Measurements from ENCODE around the gene RHO. TPM values are rescaled to one million over a fixed set of nuclear protein-coding genes. Genes with fewer than 3 reads are reported as not detected.

The RHO gene
- total and polyA plus RNA-seq, 10 of the 15 experiments (the other 5 are each of a cell fraction or from before 2014, with no cell fraction given): not detected

DNA sequence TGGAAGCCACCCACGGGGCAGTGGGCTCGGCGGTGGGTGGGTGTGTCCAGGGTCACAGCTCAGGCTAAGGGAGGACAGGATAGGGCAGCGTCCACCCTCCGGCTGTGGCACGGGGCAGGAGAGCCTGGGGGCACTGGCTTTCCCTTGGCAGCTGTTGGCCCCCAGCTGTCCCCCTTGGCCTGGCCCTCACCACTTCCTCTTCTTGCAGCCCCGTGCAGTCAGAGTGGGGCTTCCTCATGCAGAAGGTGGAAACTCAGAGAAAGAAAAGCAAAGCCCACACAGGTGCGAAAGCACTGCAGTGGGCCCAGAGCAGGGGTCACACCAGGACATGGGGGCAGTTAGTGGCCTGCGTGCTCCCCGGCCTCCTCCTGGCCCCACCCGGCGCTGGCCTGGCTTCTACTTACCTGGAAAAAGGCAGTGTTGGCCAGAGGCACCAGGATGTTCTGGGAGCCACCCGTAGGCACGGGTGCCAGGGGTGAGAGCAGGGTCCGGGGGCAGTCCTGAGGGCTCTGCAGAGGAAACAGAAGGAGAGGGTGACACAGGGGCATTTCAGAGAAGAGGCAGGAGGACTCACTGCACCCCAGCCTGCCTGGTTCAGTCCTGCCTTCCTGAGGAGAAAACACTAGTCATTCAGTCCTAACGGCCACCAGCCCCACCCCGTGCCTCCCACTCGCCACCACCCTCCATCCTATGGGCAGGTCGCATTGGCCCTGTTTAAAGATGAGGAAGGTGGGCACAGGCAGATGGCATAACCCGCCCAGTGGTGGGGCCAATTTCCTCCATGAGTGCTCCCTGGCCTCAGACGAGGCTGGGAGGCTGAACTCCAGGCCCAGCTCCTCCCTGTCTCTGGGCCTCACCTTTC is 49.7 kb downstream of the RHO start (continued):
- TF ChIP-seq NR2F1 (conservative IDR thresholded peaks at IDR 0.05): peak; percentile 83
- peak; percentile 42; the same call in 1 of the 2 replicates for TF ChIP-seq BCL11A (IDR thresholded peaks at IDR 0.05; ENCODE audit: low read depth, low read length)
- peak; percentile 62; the same call in 1 of the 2 replicates for TF ChIP-seq PAX5 (IDR thresholded peaks at IDR 0.05; ENCODE audit: borderline replicate concordance, low read depth, low read length)
- TF ChIP-seq, protein P1, sequence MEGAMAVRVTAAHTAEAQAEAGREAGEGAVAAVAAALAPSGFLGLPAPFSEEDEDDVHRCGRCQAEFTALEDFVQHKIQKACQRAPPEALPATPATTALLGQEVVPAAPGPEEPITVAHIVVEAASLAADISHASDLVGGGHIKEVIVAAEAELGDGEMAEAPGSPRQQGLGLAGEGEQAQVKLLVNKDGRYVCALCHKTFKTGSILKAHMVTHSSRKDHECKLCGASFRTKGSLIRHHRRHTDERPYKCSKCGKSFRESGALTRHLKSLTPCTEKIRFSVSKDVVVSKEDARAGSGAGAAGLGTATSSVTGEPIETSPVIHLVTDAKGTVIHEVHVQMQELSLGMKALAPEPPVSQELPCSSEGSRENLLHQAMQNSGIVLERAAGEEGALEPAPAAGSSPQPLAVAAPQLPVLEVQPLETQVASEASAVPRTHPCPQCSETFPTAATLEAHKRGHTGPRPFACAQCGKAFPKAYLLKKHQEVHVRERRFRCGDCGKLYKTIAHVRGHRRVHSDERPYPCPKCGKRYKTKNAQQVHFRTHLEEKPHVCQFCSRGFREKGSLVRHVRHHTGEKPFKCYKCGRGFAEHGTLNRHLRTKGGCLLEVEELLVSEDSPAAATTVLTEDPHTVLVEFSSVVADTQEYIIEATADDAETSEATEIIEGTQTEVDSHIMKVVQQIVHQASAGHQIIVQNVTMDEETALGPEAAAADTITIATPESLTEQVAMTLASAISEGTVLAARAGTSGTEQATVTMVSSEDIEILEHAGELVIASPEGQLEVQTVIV (IDR thresholded peaks at IDR 0.05; ENCODE audit: borderline replicate concordance, partially characterized antibody): no peak
- TF ChIP-seq KDM1A (IDR thresholded peaks at IDR 0.05; ENCODE audit: borderline replicate concordance): no peak
- TF ChIP-seq IKZF2 (IDR thresholded peaks at IDR 0.05): peak; percentile 65 to 68; a peak in 3 of 4 replicates
- peak; percentile 55; the same call in 1 of the 2 replicates for TF ChIP-seq MTA2 (IDR thresholded peaks at IDR 0.05; ENCODE audit: low read depth)

DNA sequence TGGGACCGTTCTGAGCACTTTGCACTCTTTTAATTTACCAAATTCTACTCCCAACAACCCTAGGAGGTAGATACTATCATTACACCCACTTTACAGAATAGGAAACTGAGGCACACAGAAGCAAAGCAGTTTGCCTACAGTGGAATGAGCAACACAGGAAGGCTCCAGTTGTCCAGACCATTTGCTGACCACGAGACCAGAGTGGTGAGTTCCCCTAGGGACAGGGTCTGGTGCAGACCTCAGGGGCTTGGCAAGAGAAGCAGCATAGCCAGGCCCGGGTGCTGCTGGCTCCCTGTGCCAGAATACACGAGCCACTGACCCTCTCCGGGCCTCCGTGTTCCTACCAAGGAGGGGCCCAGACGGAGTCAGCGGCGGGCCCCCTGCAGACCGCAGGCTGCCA is 51.6 kb downstream of the RHO start:
- CTCF ChIA-PET: no interaction called here
- in situ Hi-C loops (cut with MboI): no loop called here
- peaks cover 22% of the 10 kb centered on the region for H3K4me1 ChIP-seq (ENCODE audit: control insufficient read depth, insufficient read depth, low read length)

More for the DNA sequence above, 51.6 kb downstream of the RHO start:
- RAD21 ChIA-PET (ENCODE audit: unreplicated experiment): no interaction called here
- SMC1A ChIA-PET (ENCODE audit: uncharacterized antibody, unreplicated experiment): no interaction called here
- Histone ChIP-seq H2AFZ (ENCODE audit: control insufficient read depth, low read depth, low read length) (no peak overlapping the region), H3K27me3 (replicated peaks in 1 of 2; ENCODE audit: control insufficient read depth in 2 of 2, insufficient read depth in 2 of 2, low read length in 1 of 2) (no peaks in the 10 kb centered on the region), H3K4me3 (no peak overlapping the region), H3K9me3 (replicated peaks; ENCODE audit: control insufficient read depth, insufficient read depth, low read length) (no peaks in the 10 kb centered on the region), H3K4me2 (ENCODE audit: control insufficient read depth, insufficient read depth) (no peak overlapping the region), H4K20me1 (ENCODE audit: control insufficient read depth, insufficient read depth) (no peaks in the 10 kb centered on the region), H3K36me3 (ENCODE audit: control insufficient read depth in 2 of 2, insufficient read depth in 2 of 2, low read length in 1 of 2) (no peaks in the 10 kb centered on the region), H3K9ac (ENCODE audit: control insufficient read depth, insufficient read depth, low read length) (no peak overlapping the region), H3K79me2 (ENCODE audit: control insufficient read depth, insufficient read depth, low read length) (no peaks in the 10 kb centered on the region), H3K27ac (ENCODE audit: control insufficient read depth, insufficient read depth) (no peak overlapping the region)
- intact Hi-C loops (cut with micrococcal nuclease; ENCODE audit: unreplicated experiment): no loop called here
- POLR2A ChIA-PET: no interaction called here
- 58% methylated on average over 10 of the region's 10 CpGs for WGBS (ENCODE audit: insufficient coverage, insufficient replicate concordance, low lambda C conversion rate, missing lambda C conversion rate)
- no peak for DNase-seq (ENCODE audit: low read depth, low spot score)
- FAIRE-seq: no peak
- no peak for TF ChIP-seq RBBP5 (conservative IDR thresholded peaks at IDR 0.05)
- TF ChIP-seq, protein P2, sequence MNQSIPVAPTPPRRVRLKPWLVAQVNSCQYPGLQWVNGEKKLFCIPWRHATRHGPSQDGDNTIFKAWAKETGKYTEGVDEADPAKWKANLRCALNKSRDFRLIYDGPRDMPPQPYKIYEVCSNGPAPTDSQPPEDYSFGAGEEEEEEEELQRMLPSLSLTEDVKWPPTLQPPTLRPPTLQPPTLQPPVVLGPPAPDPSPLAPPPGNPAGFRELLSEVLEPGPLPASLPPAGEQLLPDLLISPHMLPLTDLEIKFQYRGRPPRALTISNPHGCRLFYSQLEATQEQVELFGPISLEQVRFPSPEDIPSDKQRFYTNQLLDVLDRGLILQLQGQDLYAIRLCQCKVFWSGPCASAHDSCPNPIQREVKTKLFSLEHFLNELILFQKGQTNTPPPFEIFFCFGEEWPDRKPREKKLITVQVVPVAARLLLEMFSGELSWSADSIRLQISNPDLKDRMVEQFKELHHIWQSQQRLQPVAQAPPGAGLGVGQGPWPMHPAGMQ (IDR thresholded peaks at IDR 0.05; ENCODE audit: borderline replicate concordance): no peak
- no peak for TF ChIP-seq ZBED1 (IDR thresholded peaks at IDR 0.05; ENCODE audit: borderline replicate concordance)
- no peak for TF ChIP-seq BRCA1 (IDR thresholded peaks at IDR 0.05; ENCODE audit: low read depth, low read length)
- TF ChIP-seq TCF12 (IDR thresholded peaks at IDR 0.05; ENCODE audit: low read depth, low read length): no peak
- TF ChIP-seq, protein P3, sequence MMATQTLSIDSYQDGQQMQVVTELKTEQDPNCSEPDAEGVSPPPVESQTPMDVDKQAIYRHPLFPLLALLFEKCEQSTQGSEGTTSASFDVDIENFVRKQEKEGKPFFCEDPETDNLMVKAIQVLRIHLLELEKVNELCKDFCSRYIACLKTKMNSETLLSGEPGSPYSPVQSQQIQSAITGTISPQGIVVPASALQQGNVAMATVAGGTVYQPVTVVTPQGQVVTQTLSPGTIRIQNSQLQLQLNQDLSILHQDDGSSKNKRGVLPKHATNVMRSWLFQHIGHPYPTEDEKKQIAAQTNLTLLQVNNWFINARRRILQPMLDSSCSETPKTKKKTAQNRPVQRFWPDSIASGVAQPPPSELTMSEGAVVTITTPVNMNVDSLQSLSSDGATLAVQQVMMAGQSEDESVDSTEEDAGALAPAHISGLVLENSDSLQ (IDR thresholded peaks at IDR 0.05): no peak
- no TSS peak for BruUV-seq (replicated peaks)
- ATAC-seq: no peak

All from GM12878 (cell line).